CD4-positive, alpha-beta T cell treated with Interferon alpha-2 for 1 hour (primary cell): Measurements from ENCODE around the gene IRF9.

Experiments used
- DNase-seq, 2 donors: peaks; one replicate each; pipeline ENCODE4 v3.0.0-alpha.2; 2020 to 2022

IRF9 gene

DNA sequence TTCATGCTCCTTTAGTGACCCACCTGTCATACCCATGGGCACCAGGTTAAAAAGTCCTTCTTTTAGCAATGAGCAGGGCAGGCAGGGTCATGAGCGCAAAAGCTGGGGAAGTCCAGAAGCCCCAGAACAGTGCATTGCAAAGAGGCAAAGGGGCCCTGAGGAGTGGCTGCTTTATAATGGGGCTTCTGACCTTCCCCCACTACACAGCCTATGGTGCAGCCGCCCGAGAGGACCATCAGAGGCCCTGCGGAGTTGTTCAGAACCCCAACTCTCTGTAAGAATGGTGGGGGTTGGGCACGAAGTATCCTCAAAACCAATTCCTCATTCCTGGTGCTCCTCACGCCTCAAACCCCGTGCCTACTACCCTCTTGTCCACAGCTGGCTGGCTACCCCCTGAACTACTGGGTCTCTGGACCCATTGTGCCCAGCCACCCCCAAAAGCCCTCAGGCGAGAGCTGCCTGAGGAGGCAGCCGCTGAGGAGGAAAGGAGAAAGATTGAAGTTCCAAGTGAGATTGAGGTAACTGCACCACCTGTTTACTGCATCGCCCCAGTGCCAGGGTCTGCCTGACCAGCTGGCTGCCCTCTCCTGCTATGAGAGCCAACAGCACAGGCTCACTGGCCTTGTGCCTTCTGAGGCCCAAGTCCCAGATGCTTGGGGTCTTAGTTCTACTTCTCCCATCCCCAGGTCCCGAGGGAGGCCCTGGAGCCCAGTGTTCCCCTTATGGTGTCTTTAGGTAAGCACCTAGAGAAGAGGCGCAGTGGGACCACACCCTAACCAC is 17.5 kb downstream of the IRF9 start:
- DNase-seq: no peak

DNA sequence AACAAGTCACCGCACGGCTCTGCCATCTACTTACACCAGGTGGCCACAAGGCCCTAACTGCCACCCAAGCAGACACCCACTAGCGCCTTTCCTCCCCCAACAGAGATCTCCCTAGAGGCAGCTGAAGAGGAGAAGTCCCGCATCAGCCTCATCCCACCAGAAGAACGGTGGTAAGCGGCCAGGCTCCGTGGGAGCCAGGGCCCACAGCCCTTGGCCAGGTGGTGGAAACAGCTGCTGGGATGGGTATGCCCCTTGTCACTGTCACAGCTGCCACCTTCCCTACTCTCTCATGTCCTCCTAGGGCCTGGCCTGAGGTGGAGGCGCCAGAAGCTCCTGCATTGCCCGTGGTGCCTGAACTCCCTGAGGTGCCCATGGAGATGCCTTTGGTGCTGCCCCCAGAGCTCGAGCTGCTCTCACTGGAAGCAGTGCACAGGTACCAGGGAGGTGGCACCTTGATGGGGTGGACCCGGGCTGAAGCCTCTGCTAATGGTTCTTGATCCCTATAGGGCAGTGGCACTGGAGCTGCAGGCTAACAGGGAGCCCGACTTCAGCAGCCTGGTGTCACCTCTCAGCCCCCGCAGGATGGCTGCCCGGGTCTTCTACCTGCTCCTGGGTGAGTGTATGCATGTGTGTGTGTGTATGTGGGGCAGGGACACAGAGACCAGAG is 18.4 kb downstream of the IRF9 start:
- no peak for DNase-seq

DNA sequence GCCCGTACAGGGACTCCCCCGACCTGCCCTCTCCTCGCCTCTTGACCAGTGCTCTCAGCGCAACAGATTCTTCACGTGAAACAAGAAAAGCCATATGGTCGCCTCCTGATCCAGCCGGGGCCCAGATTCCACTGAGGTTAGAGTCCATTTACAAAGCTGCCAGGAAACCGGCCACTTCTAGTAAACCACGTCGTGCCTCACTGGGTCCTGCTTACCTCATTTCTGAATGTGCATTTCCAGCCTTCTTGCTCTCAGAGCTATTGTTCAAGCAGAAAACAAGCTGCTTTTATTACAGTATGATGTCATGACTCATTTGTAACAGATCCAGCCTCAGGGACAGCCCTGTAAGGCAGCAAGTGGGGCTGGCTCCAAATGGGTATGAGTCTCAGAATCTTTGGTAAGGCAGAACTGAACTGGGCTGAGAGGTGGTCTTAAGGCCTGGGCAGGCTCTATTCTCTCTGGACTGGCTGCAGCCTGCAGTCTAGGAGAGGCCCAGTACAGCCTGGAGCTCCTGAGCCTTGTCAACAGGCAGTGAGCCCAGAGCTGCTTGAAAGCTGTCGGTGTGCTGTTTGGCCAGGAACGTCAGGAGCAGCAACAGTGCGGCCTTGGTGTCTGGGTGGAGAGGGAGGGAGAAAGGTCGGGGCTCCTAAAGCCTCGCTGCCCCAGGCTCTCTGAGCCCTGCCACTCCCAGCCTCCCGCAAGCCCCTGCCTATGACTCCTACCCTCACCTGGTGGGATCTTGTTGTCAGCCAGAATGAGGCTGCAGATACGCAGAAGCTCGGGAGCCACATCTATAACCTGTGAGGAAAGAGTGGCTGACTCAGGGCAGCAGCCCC is 19.1 kb downstream of the IRF9 start:
- DNase-seq: no peak

DNA sequence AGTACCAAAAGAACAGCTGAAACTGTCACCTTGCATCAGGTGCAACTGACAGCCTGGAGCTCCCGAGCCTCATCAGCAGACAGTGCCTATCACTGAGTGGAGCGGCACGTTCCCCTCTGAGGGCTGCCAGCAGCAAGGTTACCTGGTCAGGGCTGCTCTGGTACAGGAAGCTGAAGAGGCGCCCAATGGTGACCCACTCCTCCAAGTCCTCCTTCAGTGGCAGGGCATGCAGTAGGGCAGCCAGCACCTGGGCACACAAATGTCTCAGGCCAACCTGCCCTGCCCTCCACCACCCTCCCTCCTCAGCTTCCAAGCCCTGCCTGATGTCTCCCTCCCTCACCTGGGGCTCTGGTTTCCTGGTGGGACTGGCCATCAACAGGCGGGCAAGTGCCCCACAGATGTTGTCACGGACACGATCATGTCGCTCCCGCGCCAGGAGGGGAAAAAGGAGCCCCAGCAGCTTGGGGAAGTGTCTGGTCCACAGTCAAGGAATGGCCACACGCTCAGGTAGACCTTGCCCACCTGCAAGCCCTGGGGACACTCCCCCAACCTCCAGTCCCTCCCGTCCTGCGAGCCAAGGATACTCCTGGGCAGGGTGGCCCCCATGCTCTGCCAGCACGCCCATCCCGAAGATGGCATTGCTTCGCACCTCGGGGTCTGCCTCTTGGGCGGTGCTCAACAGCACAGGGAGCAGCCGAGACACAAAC is 20.5 kb downstream of the IRF9 start:
- no peak for DNase-seq

- DNase-seq: no peak
These were observed 21.2 kb downstream of the IRF9 start for GRCh38 chr14:24182110-24182882.

DNA sequence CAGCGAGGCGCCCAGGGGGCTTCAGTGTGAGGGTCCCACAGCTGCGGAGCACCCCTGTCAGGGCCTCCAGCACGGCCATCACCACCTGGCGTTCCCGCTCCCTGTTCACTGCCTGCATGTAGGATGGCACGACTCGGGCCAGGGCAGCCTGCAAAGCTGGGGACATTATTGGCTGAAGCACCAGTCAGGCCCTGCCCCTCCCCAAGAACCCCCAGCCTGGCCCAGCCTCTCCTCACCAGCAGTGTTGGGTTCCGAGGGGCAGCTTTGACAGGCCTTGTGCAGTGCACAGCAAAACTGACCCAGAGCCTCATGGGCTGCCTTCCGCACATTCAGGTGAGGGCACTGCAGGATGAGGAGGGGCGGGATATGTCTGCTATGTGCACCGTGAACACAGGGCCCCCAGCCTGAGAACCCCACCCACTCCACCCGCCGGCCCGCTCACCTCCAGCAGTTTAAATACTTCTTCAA is 22.0 kb downstream of the IRF9 start:
- no peak for DNase-seq

DNA sequence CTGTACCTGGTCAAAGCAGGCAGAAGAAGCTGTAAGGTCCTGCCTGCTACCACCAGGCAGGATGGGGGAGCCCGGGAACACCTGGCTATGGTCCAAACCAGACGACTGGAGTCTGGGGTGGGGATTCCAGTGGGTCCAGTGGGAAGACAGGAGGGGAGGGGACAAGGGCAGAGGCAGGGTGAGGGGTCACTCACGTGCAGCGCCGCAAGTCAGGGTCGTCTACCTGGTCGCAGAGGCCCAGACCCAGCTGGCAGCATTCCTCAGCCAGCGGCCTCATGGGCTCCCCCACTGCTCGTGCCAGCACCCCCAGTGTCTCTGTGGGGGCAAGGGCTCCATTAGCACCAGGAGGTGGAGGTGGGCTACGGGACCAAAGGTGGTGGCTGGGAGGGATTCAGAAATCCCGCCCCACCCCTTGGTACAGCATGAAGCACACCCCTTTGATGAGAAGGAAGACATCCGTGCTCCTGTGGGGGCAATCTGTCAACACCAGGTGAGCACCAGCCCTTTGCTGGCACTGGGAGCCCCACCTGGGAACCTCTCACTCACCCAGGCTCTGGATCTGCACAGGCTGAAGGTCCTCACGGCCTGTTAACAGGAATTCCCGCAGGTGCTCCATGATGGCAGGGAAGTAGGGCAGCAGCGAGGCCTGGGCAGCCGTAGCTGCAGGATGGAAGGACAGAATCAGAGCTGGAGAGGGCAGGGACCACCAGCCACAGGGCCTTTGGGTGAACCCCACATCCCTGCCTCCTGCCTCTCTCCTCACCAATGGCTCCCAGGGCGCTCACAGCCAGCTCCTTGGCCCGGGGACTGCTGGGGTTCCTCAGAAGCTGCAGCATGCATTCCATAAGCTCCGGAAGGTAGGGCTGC is 23.3 kb downstream of the IRF9 start:
- no peak for DNase-seq

DNA sequence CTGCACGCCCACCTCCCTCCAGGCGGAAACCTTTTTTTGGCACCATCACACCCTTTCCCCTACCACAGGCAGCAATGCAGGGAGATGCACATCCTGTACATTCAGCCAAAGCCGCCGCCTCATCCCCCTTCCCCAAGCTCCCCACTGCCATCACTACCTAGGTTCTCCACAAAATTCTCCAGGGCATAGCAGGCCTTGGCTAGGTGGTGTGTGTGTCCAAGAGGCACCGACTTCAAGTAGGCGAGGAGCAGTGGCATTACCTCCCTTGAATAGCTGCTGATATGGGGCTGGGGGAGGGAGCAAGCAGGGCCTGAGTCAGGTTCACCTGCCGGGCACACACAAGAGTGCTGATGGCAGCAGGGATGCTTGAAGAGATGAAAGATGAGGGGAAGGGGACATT is 24.0 kb downstream of the IRF9 start:
- DNase-seq: no peak

GRCh38 chr14:24185741-24186140 is 24.7 kb downstream of the IRF9 start:
- no peak for DNase-seq

DNA sequence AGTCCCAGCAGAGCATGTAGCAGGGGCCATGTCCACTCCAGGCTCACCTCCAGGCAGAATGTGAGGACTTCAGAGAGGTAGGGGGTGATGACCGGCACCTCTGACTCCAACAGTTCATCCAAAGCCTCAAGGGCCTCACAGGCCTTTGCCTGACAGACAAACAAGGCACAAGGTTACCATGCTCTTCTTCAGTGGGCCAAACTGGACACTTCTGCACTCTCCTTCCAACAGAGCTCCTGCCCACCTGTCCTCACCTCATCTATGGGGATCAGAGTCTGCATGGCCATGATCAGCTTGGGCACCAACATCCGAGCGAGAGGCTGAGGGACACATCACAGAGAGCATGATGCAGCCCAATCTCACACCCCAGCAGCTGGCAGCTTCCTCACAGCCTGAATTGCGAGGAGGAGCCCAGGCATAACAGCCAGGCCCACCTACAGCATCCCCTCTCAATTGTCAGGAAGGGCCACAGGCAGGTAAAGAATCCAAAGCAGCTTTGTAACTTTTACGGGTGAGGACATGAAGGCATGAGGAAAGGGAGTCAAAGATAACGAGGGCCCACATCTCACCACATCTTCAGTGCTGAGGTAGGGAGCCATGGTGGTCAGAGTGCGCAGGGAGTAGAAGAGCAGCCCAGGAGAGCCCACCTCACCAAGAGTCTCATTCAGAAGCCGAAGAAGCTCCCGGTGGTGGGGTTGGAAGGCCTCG is 25.9 kb downstream of the IRF9 start:
- DNase-seq: no peak

DNA sequence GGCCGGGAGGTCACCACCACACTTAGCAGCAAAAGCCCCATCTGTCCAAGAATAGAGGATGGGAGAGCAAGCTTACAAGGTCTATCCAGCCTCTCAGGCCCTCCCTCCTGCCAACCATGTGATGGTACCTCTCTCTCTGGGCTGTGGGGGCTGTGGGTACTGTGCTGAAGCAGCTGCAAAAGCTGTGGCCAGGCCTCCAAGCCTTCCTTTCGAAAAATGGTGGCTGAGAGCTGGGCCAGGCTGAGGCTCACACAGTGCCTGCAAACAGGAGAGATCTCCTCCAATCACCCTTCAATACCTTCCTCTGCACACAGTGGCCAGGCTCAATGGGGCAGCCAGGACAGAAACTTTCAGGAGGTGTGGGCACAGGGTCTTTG is 26.5 kb downstream of the IRF9 start:
- no peak for DNase-seq

DNA sequence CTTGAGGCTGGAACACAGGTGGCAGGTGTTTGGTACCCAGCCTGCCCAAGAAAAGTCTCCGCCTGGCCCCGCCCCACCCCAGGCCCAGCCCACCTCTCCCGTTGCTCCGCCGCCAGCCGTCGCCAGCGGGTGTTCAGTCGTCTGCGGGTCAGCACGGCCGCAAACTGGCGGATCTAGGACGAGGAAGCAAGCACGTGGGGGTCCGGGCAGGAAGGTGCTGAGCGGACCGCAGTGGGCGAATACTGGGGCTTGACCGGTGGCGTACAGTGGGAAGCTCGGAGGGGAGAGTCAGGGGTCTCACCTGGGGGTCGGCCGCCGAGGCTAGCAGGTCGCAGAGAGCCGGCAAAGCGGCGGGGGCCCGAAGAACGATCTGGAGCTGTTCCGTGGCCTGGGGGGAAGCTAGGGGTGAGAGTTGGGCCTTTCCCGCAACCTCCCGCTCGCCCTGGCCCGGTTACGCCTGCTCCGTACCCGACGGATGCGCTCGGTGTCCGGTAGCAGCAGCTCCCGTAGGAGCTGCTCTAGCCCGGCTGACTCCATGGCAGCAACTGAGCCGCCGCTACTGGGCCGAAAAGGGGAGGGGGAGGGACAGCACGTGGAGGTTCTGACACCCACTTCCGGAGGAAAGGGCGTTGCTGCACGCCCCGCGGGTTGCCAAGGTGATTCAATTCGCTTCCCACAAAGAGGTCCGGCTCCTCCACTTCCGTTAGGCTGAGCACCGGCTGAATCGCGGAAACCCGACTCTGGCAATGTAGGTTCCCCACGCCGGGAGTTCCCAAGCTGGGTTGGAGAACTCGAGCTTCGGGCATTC is 27.4 kb downstream of the IRF9 start, which contains the start of gene IPO4:
Gene IPO4, minus strand, starts transcription at position 566 of the 808 bp plus-strand sequence. Its CDS starts 29 bp downstream, at position 537.
- peak; percentile 96 to 97 for DNase-seq

DNA sequence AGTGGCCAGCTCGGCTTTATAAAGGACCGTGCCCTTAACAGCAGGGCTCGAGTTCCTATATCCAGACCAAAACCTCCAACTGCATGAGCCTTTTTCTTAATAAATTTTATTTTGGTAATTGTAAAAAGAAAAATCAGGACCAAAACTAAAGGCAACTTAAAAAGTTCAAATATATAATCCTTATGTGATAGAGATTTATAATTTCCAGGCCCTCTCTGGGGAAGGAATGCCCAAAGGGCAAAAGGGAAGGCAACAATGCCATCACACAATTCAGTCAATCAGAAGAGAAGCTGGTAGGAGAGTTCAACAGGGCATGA is 28.0 kb downstream of the IRF9 start:
- DNase-seq: no peak

GRCh38 chr14:24189460-24189859 is 28.4 kb downstream of the IRF9 start:
- no peak for DNase-seq

DNA sequence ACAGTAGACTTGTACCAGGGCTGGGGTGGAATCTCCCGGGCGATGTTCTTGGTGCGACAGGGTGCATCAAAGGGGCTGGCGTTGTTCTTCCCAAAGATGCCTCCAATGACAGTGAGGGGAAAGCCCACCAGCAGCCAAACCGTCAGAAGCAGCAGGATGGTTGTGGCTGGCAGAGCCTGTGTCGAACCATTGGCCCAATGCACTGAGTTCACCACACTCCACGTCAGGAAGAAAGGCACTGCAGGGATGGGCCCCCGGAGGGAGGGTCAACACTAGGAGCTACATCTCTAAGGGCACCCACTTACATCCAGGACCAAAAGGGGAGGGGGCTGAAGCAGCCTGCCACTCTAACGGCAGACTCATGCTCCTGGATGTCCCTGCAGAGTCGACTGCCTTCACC is 29.4 kb downstream of the IRF9 start:
- no peak for DNase-seq

- DNase-seq: no peak
These were observed 31.9 kb downstream of the IRF9 start for GRCh38 chr14:24192933-24193332.

GRCh38 chr14:24194186-24194872 is 33.3 kb downstream of the IRF9 start:
- DNase-seq: no peak

- no peak for DNase-seq
These were observed 33.8 kb downstream of the IRF9 start for GRCh38 chr14:24194873-24195185.
